B cell (primary cell): Measurements from ENCODE around the gene PDS5A. TPM values are rescaled to one million over a fixed set of nuclear protein-coding genes. Genes with fewer than 3 reads are reported as not detected.
A peak's percentile ranks its signal among the peaks of the same experiment; 100 is the strongest.
"Not testable (repeated sequence)": the region's sequence is repeated elsewhere in the genome, so short reads cannot be mapped to it uniquely, and the experiment has no call there.

ENCODE experiments used
- ATAC-seq: fragments of 200-7000 bp; cut with Tn5 transposase; one replicate; pipeline ENCODE4 v1.10.0; 2021; ENCODE audit warnings: low read depth, mild to moderate bottlenecking, moderate number of reproducible peaks, moderate library complexity
- CTCF ChIA-PET: fragments of 350-600 bp; sonication (Branson Sonifier 250); formaldehyde crosslinking; loops from one replicate; lab custom pipeline; 2021; ENCODE audit warnings: antibody characterized with exemption, inconsistent platforms; lab: Charles Lee
- POLR2A ChIA-PET: fragments of 350-600 bp; sonication (Branson Sonifier 250); formaldehyde crosslinking; loops from one replicate; lab custom pipeline; 2021; ENCODE audit warnings: antibody characterized with exemption; lab: Charles Lee
- DNase-seq: peaks from one replicate; pipeline ENCODE4 v3.0.0; 2013
- H2AFZ ChIP-seq: 2 replicates; pipeline ENCODE4 v1.6.1; 2012; ENCODE audit warnings: mild to moderate bottlenecking, low read depth, low read length; ENCODE audit not compliant: insufficient read depth, poor library complexity, severe bottlenecking
- H3K27ac ChIP-seq, 2 donors: 1 replicate in 1 of 2; 2 replicates in 1 of 2; pipeline ENCODE4 v1.5.1; 2012 to 2013; ENCODE audit warnings: low read length in 2 of 2, mild to moderate bottlenecking in 2 of 2, moderate library complexity in 1 of 2
- H3K27me3 ChIP-seq, 4 experiments: fragments of 200-600 bp in 1 of 4; sonication (generic) in 1 of 4; replicated peaks in 1 of 4; 1 replicate in 2 of 4; 2 replicates in 2 of 4; pipeline versions ENCODE4 v1.6.1 to v1.7.0; 2013 to 2016; ENCODE audit warnings: low read length in 3 of 4, mild to moderate bottlenecking in 2 of 4, mixed read lengths in 1 of 4, moderate library complexity in 1 of 4; ENCODE audit not compliant: insufficient read depth in 4 of 4, control insufficient read depth in 3 of 4; ENCODE audit errors: control extremely low read depth in 1 of 4
- H3K36me3 ChIP-seq, 2 experiments: replicated peaks in 1 of 2; 1 replicate in 1 of 2; 2 replicates in 1 of 2; pipeline versions ENCODE4 v1.6.1 to v1.7.1; 2013; ENCODE audit warnings: low read length in 1 of 2; ENCODE audit not compliant: insufficient read depth in 2 of 2, control insufficient read depth in 1 of 2; ENCODE audit errors: control extremely low read depth in 1 of 2, extremely low read depth in 1 of 2
- H3K4me1 ChIP-seq, 2 donors: fragments of 200-600 bp in 1 of 2; sonication (generic) in 1 of 2; 1 replicate in 1 of 2; 2 replicates in 1 of 2; pipeline versions ENCODE4 v1.5.1 to v1.6.1; 2013 to 2017; ENCODE audit warnings: low read length in 2 of 2; ENCODE audit not compliant: control insufficient read depth in 2 of 2, insufficient read depth in 2 of 2
- H3K4me2 ChIP-seq: replicated peaks from 2 replicates; pipeline ENCODE3; 2012; ENCODE audit warnings: mild to moderate bottlenecking, low read depth, low read length; ENCODE audit not compliant: poor library complexity, severe bottlenecking
- H3K4me3 ChIP-seq, 5 experiments: fragments of 200-600 bp in 1 of 5; sonication (generic) in 1 of 5; 1 replicate in 3 of 5; 2 replicates in 2 of 5; pipeline versions ENCODE4 v1.5.1 to v1.7.0; 2011 to 2016; ENCODE audit warnings: low read length in 4 of 5, mild to moderate bottlenecking in 4 of 5, low read depth in 2 of 5, control low read depth in 1 of 5, moderate library complexity in 1 of 5; ENCODE audit not compliant: insufficient read depth in 1 of 5; ENCODE audit errors: control extremely low read depth in 1 of 5, extremely low read depth in 1 of 5
- H3K79me2 ChIP-seq: fragments of 200-600 bp; sonication (generic); one replicate; pipeline ENCODE4 v1.6.0; 2016; ENCODE audit warnings: low read length; ENCODE audit not compliant: control insufficient read depth, insufficient read depth
- H3K9ac ChIP-seq: fragments of 200-600 bp; sonication (generic); 2 replicates; pipeline ENCODE4 v1.6.1; 2017; ENCODE audit warnings: mild to moderate bottlenecking, low read length, moderate library complexity
- H3K9me3 ChIP-seq, 3 donors: one replicate each; pipeline versions ENCODE4 v1.6.1 to v1.7.1; 2013; ENCODE audit warnings: low read length in 2 of 3; ENCODE audit not compliant: control insufficient read depth in 2 of 3, insufficient read depth in 1 of 3; ENCODE audit errors: control extremely low read depth in 1 of 3
- H4K20me1 ChIP-seq: 2 replicates; pipeline ENCODE4 v1.6.0; 2012; ENCODE audit warnings: mild to moderate bottlenecking, low read length; ENCODE audit not compliant: insufficient read depth, control insufficient read depth, poor library complexity, severe bottlenecking
- H3K27ac Mint-ChIP-seq: one replicate; pipeline ENCODE4 v1.8.0; 2021; ENCODE audit warnings: mixed read lengths
- H3K27me3 Mint-ChIP-seq: one replicate; pipeline ENCODE4 v1.8.0; 2021; ENCODE audit warnings: mixed read lengths
- H3K4me1 Mint-ChIP-seq: one replicate; pipeline ENCODE4 v1.8.0; 2021; ENCODE audit warnings: mixed read lengths
- H3K4me3 Mint-ChIP-seq: one replicate; pipeline ENCODE4 v1.8.0; 2021; ENCODE audit warnings: mixed read lengths
- H3K9me3 Mint-ChIP-seq: one replicate; pipeline ENCODE4 v1.8.0; 2022; ENCODE audit warnings: mixed read lengths; ENCODE audit not compliant: insufficient read depth
- CTCF ChIP-seq: fragments of 200-600 bp; IDR thresholded peaks from one replicate; pipeline ENCODE4 v1.8.0; 2022; ENCODE audit warnings: antibody characterized with exemption, mild to moderate bottlenecking
- EZH2 ChIP-seq: IDR thresholded peaks from 2 replicates; pipeline ENCODE4 v1.6.1; 2012; ENCODE audit warnings: borderline replicate concordance, low read depth, mild to moderate bottlenecking, moderate library complexity, low read length; ENCODE audit not compliant: insufficient read depth, poor library complexity, severe bottlenecking
- WGBS: methylation state at CpG from one replicate; pipeline ENCODE4 v1.1.5; 2013; ENCODE audit warnings: missing lambda C conversion rate; ENCODE audit not compliant: insufficient coverage; 5-methylcytosine and 5-hydroxymethylcytosine counted together
- intact Hi-C: fragments of 100-400 bp; cut with micrococcal nuclease; formaldehyde crosslinking; loops from one replicate; pipeline ENCODE4 v1.10.0; 2022
- polyA plus RNA-seq: library from polyadenylated mRNA; depleted of rRNA; stranded (reverse); fragments of >200 nt; gene quantifications from 2 replicates; pipeline ENCODE4 v1.2.3, GENCODE V29; 2012
- total RNA-seq, 2 donors: library from RNA; stranded (reverse); fragments of 120-200 nt in 1 of 2; gene quantifications; 1 replicate in 1 of 2; 2 replicates in 1 of 2; pipeline versions ENCODE4 v1.2.3 to v1.2.4, GENCODE V29; 2013 to 2022

Gene PDS5A
- total and polyA plus RNA-seq, 2 donors (not counting 1 experiment from before 2014, with no cell fraction given), result 19.4 to 111 TPM

GRCh38 chr4:39947417-39947816 lies 30.3 kb downstream of the PDS5A start:
- 80% methylated on average over 1 of the region's 1 CpG for WGBS
- Histone ChIP-seq H4K20me1 (peaks cover 4% of the 10 kb centered on the region), H3K27me3 (no peaks in the 10 kb centered on the region), H2AFZ (no peak overlapping the region), H3K9ac (no peak overlapping the region), H3K4me1 (peaks cover 35 to 48% of the 10 kb centered on the region in 2 donors), H3K36me3 (no peaks in the 10 kb centered on the region), H3K4me2 (peak overlapping the region; percentile 75), H3K27ac (peak overlapping the region; percentile 90 to 97), H3K9me3 (peaks cover 0 to 2% (median 0%) of the 10 kb centered on the region in 3 donors), H3K79me2 (peaks cover 99% of the 10 kb centered on the region), H3K4me3 (no peak overlapping the region)
- no peaks in the 10 kb centered on the region for H3K27me3 Mint-ChIP-seq
- no peaks in the 10 kb centered on the region for H3K9me3 Mint-ChIP-seq
- H3K4me3 Mint-ChIP-seq, result peak overlapping the region; percentile 37
- POLR2A ChIA-PET, result interaction anchor here (0.6 to 0.7 kb wide), 4 partner anchors 27 to 82 kb away, joined by 4 to 9 read pairs (median 5); partner anchors contain the start of gene PDS5A
- intact Hi-C loops, result loop anchor here (2.0 kb wide), 1 partner anchor 15 kb away; no protein-coding TSS in a partner anchor
- CTCF ChIA-PET, result interaction anchor here (1.1 to 1.8 kb wide), 2 partner anchors 13 to 478 kb away, joined by 3 to 4 read pairs; no protein-coding TSS in a partner anchor
- peak overlapping the region; percentile 90 for H3K27ac Mint-ChIP-seq
- TF ChIP-seq CTCF (no peak), EZH2 (no peak)
- peaks cover 58% of the 10 kb centered on the region for H3K4me1 Mint-ChIP-seq
- DNase-seq (no peak), ATAC-seq (no peak)

- H3K27ac ChIP-seq, H3K4me3 ChIP-seq, H3K9ac ChIP-seq, ATAC-seq, H2AFZ ChIP-seq, H3K4me3 Mint-ChIP-seq, DNase-seq, H3K27me3 ChIP-seq, H3K9me3 ChIP-seq, H3K27me3 Mint-ChIP-seq, H3K36me3 ChIP-seq, H3K9me3 Mint-ChIP-seq, CTCF ChIA-PET, H3K4me2 ChIP-seq, intact Hi-C loops: not testable (repeated sequence)
- peaks cover 46 to 55% of the 10 kb centered on the region in 2 donors for H3K4me1 ChIP-seq
- peaks cover 74% of the 10 kb centered on the region for H3K4me1 Mint-ChIP-seq
- H4K20me1 ChIP-seq, result peaks cover 14% of the 10 kb centered on the region
- POLR2A ChIA-PET, result interaction anchor here (0.6 to 0.7 kb wide), 2 partner anchors 10 to 22 kb away, joined by 3 to 7 read pairs; no protein-coding TSS in a partner anchor
- 100% methylated on average over 3 of the region's 10 CpGs for WGBS
- H3K79me2 ChIP-seq, result peaks cover 99% of the 10 kb centered on the region
- peak overlapping the region; percentile 34 for H3K27ac Mint-ChIP-seq
Measured at GRCh38 chr4:39944245-39944644, 33.5 kb downstream of the PDS5A start.
